RWPE1 (cell line): ENCODE results near the gene CAV1.
A peak's percentile ranks its signal among the peaks of the same experiment; 100 is the strongest.

ENCODE experiments used
- CTCF ChIA-PET: fragments of 350-600 bp; sonication (Branson Sonifier 250); formaldehyde crosslinking; extraction: SDS; loops from one replicate; lab custom pipeline; 2021; lab: Yijun Ruan, JAX
- POLR2A ChIA-PET: fragments of 400-600 bp; formaldehyde crosslinking; extraction: SDS; loops from one replicate; lab custom pipeline; 2020; ENCODE audit warnings: antibody characterized with exemption; ENCODE audit not compliant: low non-redundant PET; lab: Yijun Ruan, JAX
- DNase-seq: peaks from one replicate; pipeline ENCODE4 v3.0.0; 2012; ENCODE audit warnings: low spot score
- H3K27ac ChIP-seq: fragments of 450-650 bp; 2 replicates; pipeline ENCODE4 v1.5.1; 2017
- TF ChIP-seq, protein P1 (sequence below): fragments of 450-650 bp; conservative IDR thresholded peaks from 2 replicates; pipeline ENCODE4 v1.5.1; 2017; ENCODE audit warnings: low read depth, mild to moderate bottlenecking

The CAV1 gene

DNA sequence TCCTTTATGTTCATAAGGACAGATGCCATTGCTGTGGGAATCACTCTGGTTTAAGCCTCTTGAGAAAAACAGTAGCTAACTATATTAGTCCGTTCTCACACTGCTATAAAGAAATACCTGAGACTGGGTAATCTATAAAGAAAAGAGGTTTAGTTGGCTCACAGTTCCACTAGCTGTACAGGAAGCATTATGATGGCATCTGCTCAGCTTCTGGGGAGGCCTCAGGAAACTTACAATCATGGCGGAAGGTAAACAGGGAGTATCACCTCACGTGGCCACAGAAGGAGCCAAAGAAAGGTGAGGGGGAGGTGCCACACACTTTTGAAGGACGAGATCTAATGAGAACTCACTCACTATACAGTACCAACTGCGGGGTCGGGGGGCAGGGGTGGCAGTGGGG, 28.2 kb upstream of the CAV1 start:
- ChIA-PET CTCF (interaction anchor here (1.6 kb wide), 1 partner anchor 29 kb away, joined by 3 read pairs; no protein-coding TSS in a partner anchor), POLR2A (no interaction called here)
- DNase-seq: no peak
- TF ChIP-seq, protein P1, sequence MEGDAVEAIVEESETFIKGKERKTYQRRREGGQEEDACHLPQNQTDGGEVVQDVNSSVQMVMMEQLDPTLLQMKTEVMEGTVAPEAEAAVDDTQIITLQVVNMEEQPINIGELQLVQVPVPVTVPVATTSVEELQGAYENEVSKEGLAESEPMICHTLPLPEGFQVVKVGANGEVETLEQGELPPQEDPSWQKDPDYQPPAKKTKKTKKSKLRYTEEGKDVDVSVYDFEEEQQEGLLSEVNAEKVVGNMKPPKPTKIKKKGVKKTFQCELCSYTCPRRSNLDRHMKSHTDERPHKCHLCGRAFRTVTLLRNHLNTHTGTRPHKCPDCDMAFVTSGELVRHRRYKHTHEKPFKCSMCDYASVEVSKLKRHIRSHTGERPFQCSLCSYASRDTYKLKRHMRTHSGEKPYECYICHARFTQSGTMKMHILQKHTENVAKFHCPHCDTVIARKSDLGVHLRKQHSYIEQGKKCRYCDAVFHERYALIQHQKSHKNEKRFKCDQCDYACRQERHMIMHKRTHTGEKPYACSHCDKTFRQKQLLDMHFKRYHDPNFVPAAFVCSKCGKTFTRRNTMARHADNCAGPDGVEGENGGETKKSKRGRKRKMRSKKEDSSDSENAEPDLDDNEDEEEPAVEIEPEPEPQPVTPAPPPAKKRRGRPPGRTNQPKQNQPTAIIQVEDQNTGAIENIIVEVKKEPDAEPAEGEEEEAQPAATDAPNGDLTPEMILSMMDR: no peak
- H3K27ac ChIP-seq: peak overlapping the region; percentile 67

DNA sequence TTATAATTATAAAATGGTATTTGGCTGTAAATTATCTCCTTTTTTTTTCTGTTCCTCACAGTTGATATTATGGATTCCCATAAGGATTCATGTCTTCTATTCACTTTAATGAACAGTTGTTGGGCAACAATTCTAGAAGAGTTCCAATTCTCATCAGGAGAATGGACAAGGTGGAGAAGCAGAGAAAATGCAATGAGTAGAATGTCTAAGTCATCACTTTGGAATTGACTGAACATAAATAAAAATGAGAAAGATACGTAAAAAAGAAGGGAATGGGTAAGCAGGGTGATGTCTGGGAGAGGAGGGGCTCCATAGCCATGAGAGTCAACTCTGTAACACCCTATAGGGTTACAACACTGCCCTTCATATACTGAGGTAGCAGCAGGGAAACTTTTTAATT, 27.1 kb upstream of the CAV1 start:
- ChIA-PET POLR2A (no interaction called here), CTCF (no interaction called here)
- no peak for DNase-seq
- no peak overlapping the region for H3K27ac ChIP-seq
- TF ChIP-seq, protein P1: no peak

DNA sequence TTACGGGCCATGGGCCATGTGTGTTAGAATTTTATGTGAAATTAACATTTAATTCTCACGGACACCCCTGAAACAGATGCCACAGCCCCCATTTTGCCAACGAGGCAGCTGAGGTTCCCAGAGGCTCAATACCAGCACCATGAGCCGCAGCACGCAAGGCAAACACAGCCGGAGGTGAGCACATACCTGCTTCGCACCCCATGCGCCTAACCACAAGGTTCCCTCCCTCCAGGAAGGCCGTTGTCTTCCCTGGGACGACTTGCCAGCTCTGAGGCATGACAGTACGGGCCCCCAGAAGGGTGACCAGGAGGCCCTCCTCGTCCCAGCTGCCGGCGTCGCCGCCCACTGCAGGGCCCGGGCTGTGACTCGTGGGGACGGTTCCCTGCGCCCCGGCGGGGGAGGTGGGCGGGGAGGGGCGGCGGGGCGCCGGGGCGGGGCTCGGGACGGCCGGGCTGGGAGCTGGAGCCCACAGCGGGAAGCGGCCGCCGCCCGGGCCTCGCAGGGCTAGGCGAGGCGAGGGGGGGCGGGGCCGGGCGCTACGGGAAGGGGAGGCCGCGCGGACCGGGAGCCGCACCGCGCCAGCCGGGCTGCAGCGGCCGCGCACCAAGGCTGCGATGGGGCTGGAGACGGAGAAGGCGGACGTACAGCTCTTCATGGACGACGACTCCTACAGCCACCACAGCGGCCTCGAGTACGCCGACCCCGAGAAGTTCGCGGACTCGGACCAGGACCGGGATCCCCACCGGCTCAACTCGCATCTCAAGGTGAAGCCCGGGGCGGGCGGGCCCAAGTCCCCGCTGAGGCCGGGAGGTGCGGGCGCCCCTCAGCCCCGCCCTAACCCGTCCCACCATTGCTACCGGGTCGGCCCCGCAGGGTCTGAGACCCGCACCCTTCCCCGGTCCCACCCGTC, 25.4 kb upstream of the CAV1 start, which contains the start of gene CAV2:
TSS of gene CAV2 (plus strand) at position 571 of the 910 bp plus-strand sequence. CDS start at position 615, 44 bp downstream.
- TF ChIP-seq, protein P1: no peak
- DNase-seq: peak; percentile 74
- H3K27ac ChIP-seq: peak within 1 kb of the TSS; percentile 98
- ChIA-PET POLR2A (interaction anchor here (0.6 to 1.1 kb wide), 3 partner anchors 27 to 121 kb away, joined by 3 to 4 read pairs (median 4); no protein-coding TSS in a partner anchor), CTCF (interaction anchor here (2.8 kb wide), 1 partner anchor 27 kb away, joined by 12 read pairs; no protein-coding TSS in a partner anchor)

DNA sequence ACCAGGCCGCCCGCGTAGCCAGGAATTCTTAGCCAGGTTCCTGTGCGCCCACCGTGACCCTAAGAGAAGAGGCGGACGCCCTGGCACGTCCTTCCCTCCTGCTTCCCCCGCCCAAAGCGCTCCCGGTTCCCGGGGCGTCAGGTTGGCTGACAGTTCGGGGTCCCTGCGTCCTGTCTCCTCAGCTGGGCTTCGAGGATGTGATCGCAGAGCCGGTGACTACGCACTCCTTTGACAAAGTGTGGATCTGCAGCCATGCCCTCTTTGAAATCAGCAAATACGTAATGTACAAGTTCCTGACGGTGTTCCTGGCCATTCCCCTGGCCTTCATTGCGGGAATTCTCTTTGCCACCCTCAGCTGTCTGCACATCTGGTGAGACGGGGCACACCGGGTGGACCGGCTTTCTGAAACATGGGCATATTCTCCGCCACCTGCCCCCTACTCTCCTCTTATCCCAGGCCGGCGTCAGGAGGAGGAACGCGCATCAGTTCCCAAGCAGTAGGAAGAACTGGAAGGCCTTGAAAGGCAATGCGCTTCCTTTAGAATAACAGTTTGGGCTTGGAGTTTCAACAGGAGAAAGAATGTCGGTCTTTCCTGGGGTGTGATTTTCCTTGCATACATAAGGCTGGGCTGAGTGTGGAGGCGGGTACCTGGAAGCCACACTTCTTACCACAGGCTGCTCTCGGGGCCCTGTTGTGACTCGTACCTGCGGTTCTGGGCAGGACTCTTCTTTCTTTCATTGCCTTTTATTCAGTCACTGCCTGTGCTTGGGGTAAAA, 24.6 kb upstream of the CAV1 start:
- H3K27ac ChIP-seq: peak overlapping the region; percentile 98
- CTCF ChIA-PET: interaction anchor here (2.8 kb wide), 1 partner anchor 26 kb away, joined by 12 read pairs; no protein-coding TSS in a partner anchor
- TF ChIP-seq, protein P1: no peak
- peak; percentile 63 for DNase-seq
- POLR2A ChIA-PET: interaction anchor here (0.7 to 1.1 kb wide), 2 partner anchors 26 to 58 kb away, joined by 3 to 4 read pairs; no protein-coding TSS in a partner anchor

DNA sequence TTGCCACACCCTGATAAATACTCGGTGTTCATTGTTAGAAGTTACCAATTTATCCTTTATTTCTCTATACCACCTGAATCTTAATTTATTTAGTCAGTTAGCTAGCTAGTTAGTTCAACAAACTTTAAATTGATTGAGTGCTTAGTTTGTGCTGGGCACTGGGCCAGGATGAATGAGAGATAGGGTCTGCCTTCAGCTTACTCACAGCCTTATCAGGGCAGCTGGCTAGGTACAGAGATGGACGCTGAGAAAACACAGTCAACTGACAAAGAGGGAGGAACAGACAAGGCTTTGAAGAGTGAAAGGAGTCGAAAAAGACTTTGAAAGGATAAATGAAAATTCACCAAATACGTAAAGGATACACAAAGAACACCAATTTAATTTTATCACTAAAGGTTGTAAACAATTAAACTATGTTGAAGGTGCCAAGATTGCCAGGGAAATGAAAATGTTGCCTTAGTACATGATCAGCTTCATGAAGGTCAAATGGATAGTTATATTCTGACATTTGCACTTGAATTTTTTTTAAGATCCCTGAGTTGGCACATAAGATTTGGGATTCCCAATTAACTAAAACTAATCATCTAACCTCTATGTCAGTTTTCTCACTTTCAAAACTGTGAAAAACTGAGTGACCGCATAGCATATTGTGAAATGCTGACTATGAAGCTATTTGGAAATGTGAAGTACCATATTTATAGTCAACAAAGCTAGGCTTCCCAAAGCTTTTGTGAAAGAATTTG, 23.2 kb upstream of the CAV1 start:
- CTCF ChIA-PET: interaction anchor here (0.6 to 2.8 kb wide), 5 partner anchors 21 to 170 kb away, joined by 3 to 12 read pairs (median 4); no protein-coding TSS in a partner anchor
- DNase-seq: peak; percentile 34
- H3K27ac ChIP-seq: no peak overlapping the region
- POLR2A ChIA-PET: interaction anchor here (1.7 kb wide), 1 partner anchor 25 kb away, joined by 6 read pairs; no protein-coding TSS in a partner anchor
- TF ChIP-seq, protein P1: no peak
